Mammary epithelial cell (primary cell): ENCODE measurements around the gene SLC10A1.

Experiments
- CTCF ChIP-seq, 2 donors: IDR thresholded peaks in 1 of 2; conservative IDR thresholded peaks in 1 of 2; 2 replicates each; pipeline ENCODE4 v1.5.1; 2011 to 2012; ENCODE audit warnings: inconsistent platforms in 2 of 2, low read length in 2 of 2, mild to moderate bottlenecking in 2 of 2, control low read depth in 1 of 2, low read depth in 1 of 2; ENCODE audit not compliant: insufficient read depth in 1 of 2; ENCODE audit errors: extremely low read depth in 1 of 2
- EZH2 ChIP-seq: IDR thresholded peaks from 2 replicates; pipeline ENCODE4 v1.6.1; 2012; ENCODE audit warnings: low read length, inconsistent platforms, borderline replicate concordance

DNA sequence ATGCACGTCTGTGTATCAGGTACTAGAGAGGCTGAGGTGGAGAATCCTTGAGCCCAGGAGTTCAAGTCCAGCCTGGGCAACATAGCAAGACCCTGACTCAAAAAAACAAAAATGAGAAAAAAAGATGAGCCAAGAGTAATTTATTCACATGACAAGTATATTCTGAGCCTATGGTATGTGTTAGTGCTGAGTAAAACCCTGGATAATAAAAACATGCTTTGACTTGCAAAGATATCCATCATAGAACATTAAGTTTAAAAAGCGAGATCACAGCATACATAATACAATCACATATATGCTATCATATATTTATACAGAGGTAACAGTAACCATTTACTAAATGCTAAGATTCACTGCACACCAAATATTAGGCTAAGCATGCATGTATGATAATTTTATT lies 23.9 kb upstream of the SLC10A1 start:
- TF ChIP-seq CTCF (conservative IDR thresholded peaks at IDR 0.05 in 1 of 2, IDR thresholded peaks at IDR 0.05 in 1 of 2; ENCODE audit: extremely low read depth in 1 of 2, insufficient read depth in 1 of 2, low read depth in 1 of 2, low read length in 2 of 2) (no peak), EZH2 (no peak)
